Lower lobe of right lung (tissue), 2 donors: Measurements from ENCODE around the gene MCF2L. TPM values are rescaled to one million over a fixed set of nuclear protein-coding genes. Genes with fewer than 3 reads are reported as not detected.

Source experiments
- ATAC-seq, 2 donors: fragments of 200-7000 bp; cut with Tn5 transposase; one replicate each; pipeline ENCODE4 v1.9.1; 2020 to 2022; ENCODE audit warnings: mild to moderate bottlenecking in 2 of 2, moderate library complexity in 2 of 2
- DNase-seq: peaks from one replicate; pipeline ENCODE4 v3.0.0-alpha.2; 2020
- H3K27ac ChIP-seq: fragments of 200-600 bp; one replicate; pipeline ENCODE4 v1.8.0; 2022
- H3K27me3 ChIP-seq: fragments of 200-600 bp; one replicate; pipeline ENCODE4 v1.8.0; 2022; ENCODE audit warnings: low read depth
- H3K36me3 ChIP-seq: fragments of 200-600 bp; one replicate; pipeline ENCODE4 v1.8.0; 2022; ENCODE audit warnings: mild to moderate bottlenecking
- H3K4me1 ChIP-seq: fragments of 200-600 bp; one replicate; pipeline ENCODE4 v1.8.0; 2022
- H3K4me3 ChIP-seq: fragments of 200-600 bp; one replicate; pipeline ENCODE4 v1.8.0; 2022; ENCODE audit warnings: mild to moderate bottlenecking
- H3K9me3 ChIP-seq: fragments of 200-600 bp; one replicate; pipeline ENCODE4 v1.8.0; 2022
- CTCF ChIP-seq: fragments of 200-600 bp; IDR thresholded peaks from one replicate; pipeline ENCODE4 v1.8.0; 2022; ENCODE audit warnings: antibody characterized with exemption, mild to moderate bottlenecking
- intact Hi-C: fragments of 100-400 bp; cut with DNase I; formaldehyde crosslinking; loops from one replicate; pipeline ENCODE4 v1.11.0; 2022
- total RNA-seq: library from RNA; stranded (reverse); fragmentation: NEBNext Ultra II Directional; extraction: Animal tissue kit (Norgen Biotek cat#: 25700); gene quantifications from one replicate; pipeline ENCODE4 v1.2.1, GENCODE V29; 2021
- donor health status: DM: no; HTN: yes; CAD: no; lungs with severe emphysema.

Gene MCF2L
- total RNA-seq, 1 donor from 2014 or later = 42.4 TPM

- H3K4me1 ChIP-seq = peaks cover 18% of the 10 kb centered on the region
- no peaks in the 10 kb centered on the region for H3K9me3 ChIP-seq
- H3K27ac ChIP-seq = peak overlapping the region; percentile 76
- H3K27me3 ChIP-seq = no peaks in the 10 kb centered on the region
- TF ChIP-seq CTCF = no peak
- ATAC-seq (no peak), DNase-seq (no peak)
- no peak overlapping the region for H3K4me3 ChIP-seq
- intact Hi-C loops = no loop called here
- H3K36me3 ChIP-seq = no peaks in the 10 kb centered on the region
Measured at GRCh38 chr13:112960706-112961105, 8.3 kb upstream of the MCF2L start.

- no peak for TF ChIP-seq CTCF
Measured at GRCh38 chr13:112961457-112962369, 7.3 kb upstream of the MCF2L start.

GRCh38 chr13:112962396-112962795, 6.6 kb upstream of the MCF2L start:
- DNase-seq = no peak

More at GRCh38 chr13:112961457-112962369, 7.3 kb upstream of the MCF2L start:
- Histone ChIP-seq H3K27me3 (no peaks in the 10 kb centered on the region), H3K27ac (peak overlapping the region; percentile 76), H3K4me1 (peaks cover 18% of the 10 kb centered on the region), H3K9me3 (no peaks in the 10 kb centered on the region), H3K4me3 (no peak overlapping the region), H3K36me3 (no peaks in the 10 kb centered on the region)
- no peak for DNase-seq
- intact Hi-C loops = no loop called here
- ATAC-seq = no peak

GRCh38 chr13:112962911-112963625, 5.9 kb upstream of the MCF2L start:
- ATAC-seq (no peak), DNase-seq (no peak)
- Histone ChIP-seq H3K36me3 (no peaks in the 10 kb centered on the region), H3K9me3 (no peaks in the 10 kb centered on the region), H3K27ac (no peak overlapping the region), H3K4me1 (peaks cover 19% of the 10 kb centered on the region), H3K4me3 (no peak overlapping the region), H3K27me3 (no peaks in the 10 kb centered on the region)
- TF ChIP-seq CTCF = no peak
- intact Hi-C loops = no loop called here

More at GRCh38 chr13:112962396-112962795, 6.6 kb upstream of the MCF2L start:
- H3K4me1 ChIP-seq = peaks cover 18% of the 10 kb centered on the region
- no peaks in the 10 kb centered on the region for H3K27me3 ChIP-seq
- H3K36me3 ChIP-seq = no peaks in the 10 kb centered on the region
- TF ChIP-seq CTCF = no peak
- H3K4me3 ChIP-seq = no peak overlapping the region
- ATAC-seq = no peak
- H3K27ac ChIP-seq = no peak overlapping the region
- intact Hi-C loops = no loop called here
- no peaks in the 10 kb centered on the region for H3K9me3 ChIP-seq

GRCh38 chr13:112963641-112964040, 5.4 kb upstream of the MCF2L start:
- Histone ChIP-seq H3K4me3 (no peak overlapping the region), H3K27ac (no peak overlapping the region), H3K9me3 (no peaks in the 10 kb centered on the region), H3K4me1 (peaks cover 24% of the 10 kb centered on the region), H3K36me3 (no peaks in the 10 kb centered on the region), H3K27me3 (peaks cover 4% of the 10 kb centered on the region)
- intact Hi-C loops = no loop called here
- ATAC-seq (no peak), DNase-seq (no peak)
- no peak for TF ChIP-seq CTCF
